Superior temporal gyrus (tissue), 1 donor: ENCODE data around the gene PHLDB2.

Source experiments
- DNase-seq: peaks from one replicate; pipeline ENCODE4 v3.0.0-alpha.2; 2016; ENCODE audit errors: extremely low spot score

The PHLDB2 gene

DNA sequence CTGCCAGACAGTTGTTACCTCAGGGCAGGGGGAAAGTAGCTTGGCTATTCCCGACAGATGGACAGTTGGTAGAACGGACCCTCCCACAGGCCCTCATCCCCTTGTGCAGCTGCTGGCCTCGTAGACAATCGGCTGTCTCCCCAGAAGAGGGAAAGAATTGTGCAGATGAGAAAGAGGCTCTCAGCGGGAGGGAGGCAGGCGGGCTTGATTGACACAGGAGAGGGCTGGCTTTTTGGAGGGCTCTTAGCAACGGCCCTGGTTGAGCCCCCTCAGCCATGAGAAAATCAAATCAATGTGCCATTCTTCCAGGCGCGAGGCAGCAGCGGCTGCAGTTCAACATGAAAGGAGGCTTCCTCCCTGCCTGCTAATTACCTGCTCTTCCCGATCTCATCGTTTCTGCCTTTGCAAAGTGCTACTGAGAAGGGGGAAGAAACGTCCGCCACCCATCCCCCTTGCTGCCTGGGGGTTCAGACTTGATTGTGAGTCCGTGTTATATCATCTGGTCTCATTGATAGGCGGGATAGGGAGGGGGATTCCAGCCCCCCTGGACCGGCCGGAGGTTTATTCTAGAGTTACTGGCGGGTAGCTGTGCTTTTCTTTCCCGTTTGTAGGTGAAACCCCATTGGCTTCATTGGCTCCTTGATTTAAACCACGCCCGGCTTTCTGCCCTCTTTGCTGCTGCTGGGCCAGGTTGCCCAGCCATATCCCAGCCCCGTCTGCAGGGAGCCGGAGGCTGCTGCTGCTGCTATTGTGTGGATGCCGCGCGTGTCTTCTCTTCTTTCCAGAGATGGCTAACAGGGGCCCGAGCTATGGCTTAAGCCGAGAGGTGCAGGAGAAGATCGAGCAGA is 139.8 kb downstream of the PHLDB2 start, which contains the start of gene TAGLN3:
TAGLN3 (plus strand) TSS at position 287 of the 848 bp plus-strand sequence; CDS start at position 788, 501 bp downstream.
- peak; percentile 65 for DNase-seq

DNA sequence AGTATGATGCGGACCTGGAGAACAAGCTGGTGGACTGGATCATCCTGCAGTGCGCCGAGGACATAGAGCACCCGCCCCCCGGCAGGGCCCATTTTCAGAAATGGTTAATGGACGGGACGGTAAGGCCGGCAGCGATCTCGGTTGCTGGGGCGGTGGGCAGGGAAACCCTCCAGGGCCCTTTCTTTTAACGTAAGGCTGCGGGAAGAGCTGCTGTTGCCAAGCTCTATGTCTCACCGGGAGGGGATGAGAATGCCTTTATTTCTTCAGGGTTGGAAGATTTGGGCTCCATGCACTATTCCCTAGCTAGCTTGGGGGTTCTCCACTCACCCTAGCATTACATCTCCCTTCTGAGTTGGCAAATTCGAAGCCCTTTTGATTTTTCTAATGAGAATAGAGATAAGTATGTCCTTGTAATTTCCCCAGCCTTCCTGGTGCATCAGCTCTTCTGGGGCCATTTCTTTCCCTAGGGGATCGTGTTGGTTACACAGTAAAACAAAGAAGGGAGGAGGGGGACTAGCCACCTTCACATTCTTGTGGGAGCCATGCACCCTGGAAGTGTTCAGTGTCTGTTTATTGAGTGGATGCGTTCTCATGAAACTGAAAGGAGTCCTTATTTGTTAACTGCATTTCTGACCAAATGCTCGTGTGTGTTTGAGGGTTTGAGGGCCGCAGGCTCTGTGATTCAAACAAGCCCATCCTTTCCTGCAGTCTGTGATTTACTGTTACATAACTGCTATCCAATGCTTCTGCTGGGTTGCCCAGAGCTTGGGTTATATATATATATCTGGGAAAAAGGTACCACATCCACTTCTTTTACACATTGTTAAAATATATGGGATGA is 140.6 kb downstream of the PHLDB2 start:
- peak; percentile 68 for DNase-seq

DNA sequence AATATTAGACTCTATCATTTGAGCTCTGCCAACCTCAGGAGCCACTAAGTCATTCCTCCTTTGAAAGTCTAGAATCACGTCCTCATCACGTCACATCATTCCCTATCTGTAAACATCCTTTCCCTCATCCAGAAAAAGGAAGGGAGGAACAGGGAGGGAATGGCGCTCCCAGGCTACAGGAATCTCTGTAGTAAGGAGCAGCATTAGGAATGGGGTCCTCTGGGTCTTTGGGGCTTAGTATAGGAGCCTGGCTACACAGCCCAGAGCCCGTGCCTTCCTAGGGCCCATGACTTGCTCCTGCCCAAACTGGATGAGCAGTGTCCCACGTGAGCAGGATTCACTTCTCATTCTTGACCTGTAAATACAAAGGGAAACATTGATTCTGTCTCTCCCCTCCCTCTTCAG is 141.3 kb downstream of the PHLDB2 start:
- no peak for DNase-seq

DNA sequence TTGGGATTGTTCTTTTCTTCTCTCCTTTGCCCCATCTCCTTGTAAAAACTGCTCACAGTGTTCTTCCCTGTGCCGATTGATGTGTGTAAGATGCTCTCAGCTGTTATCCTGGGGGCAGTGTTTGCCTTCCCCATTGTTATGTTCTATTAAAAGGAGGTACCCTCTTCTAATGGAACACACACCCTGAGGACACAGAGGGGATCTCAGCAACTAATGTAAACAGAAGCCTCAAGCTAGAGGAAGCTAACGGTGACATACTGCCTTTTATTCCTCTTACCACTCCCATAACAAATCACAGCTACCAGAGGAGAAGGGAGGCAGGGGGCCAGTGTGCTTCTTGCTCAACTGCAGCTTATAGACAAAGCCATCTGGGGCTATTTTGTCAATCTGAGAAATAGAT is 141.9 kb downstream of the PHLDB2 start:
- DNase-seq = no peak

DNA sequence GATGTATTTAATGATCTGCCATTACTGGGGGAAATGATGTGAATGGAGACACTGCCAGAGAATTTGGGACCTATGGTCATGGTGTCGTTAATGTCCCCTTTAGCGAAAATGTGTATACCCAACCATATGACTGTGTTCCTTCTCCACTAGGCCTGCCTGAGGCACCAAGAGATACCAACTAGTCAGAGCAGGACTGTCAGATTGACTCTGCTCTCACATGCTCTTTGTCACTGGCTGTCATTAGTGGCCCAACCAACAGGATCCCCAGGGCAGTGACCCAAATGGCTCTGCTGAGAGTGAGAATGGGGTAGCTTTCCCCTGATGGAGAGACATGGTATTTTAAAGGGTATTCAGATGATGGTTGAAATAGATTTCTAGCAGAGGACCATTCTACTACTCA is 142.5 kb downstream of the PHLDB2 start:
- DNase-seq = no peak

DNA sequence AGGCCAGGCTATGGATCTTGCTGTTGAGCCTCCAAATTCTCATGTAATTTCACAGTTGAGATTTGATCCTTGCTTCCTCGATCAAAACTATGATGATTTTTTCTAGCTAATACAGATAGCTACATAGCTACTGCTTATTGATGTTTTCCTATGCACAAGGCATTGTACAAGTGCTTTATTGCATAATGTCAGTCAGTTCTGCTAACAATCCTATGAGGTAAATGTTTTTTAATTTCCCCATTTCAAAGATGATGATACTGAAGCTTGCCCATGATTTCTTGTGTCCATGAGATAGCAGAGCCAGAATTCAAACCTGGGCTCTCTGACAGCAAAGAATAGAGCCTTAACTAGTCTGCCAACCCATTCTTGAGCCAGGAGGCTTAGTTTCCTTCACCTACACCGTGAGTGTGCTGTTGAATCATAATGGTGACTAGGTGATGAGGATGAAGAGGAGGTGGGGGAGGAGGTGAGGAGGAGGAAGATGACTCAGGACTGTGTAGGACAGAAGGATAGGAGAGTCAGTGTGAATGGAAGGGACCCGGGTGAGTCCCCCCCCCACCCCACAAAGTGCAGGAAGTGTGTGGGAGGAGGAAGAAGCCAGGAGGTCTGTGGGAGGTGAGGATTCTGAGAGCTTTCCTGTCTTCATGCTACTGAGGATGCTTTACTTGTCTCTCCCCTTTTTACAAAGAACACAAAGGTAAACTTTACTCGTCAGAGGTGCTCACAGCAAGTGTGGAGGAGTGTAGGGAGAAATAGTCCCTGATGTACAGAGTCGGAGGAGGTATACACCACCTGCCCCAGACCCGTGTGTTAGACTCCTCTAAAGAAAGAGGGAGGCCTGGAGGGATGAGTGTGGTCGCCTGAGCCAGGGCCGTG is 143.3 kb downstream of the PHLDB2 start:
- no peak for DNase-seq

DNA sequence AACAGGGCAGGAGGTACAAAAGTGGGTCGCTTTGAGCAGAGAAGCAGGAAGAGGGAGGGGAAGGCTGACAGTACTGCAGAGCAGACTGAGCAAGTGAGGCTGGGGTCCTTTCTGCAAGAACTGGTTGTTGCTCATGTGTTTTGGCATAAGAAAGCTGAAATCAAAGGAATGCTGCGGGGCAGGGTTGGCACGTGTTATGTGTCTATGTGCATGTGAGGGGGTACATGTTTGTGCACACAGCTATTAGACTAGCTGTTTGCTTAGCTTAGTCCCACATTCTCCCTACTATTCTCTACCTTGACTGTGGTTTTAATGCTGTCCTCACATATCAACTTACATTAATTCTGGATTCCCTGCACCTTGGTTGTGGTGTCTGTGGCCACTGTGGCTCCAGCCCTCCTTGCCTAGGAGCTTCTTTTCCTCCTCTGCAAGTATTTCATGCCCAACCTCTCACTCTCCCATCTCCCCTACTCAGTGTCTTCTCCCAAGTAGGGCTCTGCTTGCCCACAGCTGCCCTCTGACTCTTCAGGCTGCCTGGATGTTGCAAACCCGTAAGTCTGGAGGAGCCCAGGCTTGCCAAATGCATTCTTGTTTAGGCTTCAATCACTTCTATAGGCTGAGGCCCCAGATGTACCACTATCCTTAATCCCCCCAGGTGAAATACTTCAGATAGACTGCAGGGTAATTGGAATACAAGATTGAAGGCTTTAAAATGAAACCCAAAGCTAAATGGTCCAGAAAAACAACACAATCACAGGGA is 144.4 kb downstream of the PHLDB2 start:
- DNase-seq = no peak

- DNase-seq = no peak
Measured at GRCh38 chr3:112004187-112004586, 145.1 kb downstream of the PHLDB2 start.

- DNase-seq = no peak
Measured at GRCh38 chr3:112004669-112005068, 145.6 kb downstream of the PHLDB2 start.

DNA sequence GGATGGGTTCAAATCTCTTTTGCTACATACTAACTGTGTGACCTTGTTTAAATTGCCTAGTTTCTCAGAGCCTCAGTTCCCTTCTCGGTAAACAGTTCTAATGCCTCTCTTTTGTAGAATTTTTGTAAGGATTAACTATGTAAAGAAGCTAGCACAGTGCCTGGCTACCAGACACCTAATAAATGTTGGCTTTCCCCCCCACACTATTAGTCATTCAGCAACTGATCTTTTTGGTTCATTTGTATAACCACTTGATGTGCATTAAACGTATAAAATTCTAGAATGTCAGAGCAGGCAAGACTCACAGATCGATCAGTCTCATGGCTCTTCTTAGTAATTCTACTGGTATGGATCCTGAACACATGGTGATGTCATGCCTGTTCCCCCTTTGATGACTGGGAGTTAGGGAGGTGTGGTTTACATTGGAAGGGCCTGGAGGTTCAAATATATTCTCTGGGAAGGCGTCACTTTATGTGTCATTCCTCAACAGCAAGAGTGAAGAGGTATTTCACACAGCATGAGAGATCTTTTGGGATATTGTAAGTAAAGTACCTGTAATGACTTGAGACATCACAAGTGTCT is 146.1 kb downstream of the PHLDB2 start:
- DNase-seq = no peak

- no peak for DNase-seq
Measured at GRCh38 chr3:112007633-112008032, 148.6 kb downstream of the PHLDB2 start.

DNA sequence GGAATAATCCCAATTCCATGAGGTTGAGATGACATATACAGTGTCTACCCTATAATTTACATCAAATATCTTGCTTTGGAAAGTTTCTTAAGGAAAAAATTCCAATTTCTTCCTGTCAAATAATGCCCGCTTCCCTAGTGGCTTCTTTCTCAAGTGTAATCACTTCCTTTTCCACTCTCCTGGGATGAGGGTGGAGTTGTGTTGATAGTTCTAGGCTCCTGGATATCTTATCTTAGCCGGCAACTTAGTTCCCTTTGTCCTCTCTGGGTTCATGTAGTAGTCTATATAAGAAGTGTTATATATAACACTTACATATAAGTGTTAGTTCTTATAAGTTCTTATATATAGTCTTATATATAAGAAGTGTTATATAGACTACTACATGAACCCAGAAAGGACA is 150.6 kb downstream of the PHLDB2 start:
- no peak for DNase-seq

DNA sequence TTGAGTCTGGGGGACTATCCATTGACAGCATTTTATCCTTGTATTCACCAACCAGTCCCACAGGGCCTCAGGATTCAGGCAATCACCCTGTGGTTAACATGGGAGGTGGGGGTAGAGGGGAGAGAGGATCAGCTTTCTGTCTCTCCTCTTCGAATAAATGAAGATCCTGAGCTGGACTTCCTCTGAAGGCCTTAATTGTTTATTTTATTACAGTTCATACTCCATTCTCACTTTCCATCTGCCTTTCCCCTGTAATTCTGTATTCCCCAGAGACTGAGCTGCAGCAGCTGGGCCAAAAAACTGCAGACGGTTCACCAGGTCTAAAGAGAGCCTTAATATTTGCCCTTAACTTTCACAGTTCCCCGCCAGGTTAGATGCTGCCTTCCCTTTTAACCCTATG is 151.6 kb downstream of the PHLDB2 start:
- DNase-seq = no peak

GRCh38 chr3:112011376-112011940 is 152.4 kb downstream of the PHLDB2 start:
- no peak for DNase-seq

DNA sequence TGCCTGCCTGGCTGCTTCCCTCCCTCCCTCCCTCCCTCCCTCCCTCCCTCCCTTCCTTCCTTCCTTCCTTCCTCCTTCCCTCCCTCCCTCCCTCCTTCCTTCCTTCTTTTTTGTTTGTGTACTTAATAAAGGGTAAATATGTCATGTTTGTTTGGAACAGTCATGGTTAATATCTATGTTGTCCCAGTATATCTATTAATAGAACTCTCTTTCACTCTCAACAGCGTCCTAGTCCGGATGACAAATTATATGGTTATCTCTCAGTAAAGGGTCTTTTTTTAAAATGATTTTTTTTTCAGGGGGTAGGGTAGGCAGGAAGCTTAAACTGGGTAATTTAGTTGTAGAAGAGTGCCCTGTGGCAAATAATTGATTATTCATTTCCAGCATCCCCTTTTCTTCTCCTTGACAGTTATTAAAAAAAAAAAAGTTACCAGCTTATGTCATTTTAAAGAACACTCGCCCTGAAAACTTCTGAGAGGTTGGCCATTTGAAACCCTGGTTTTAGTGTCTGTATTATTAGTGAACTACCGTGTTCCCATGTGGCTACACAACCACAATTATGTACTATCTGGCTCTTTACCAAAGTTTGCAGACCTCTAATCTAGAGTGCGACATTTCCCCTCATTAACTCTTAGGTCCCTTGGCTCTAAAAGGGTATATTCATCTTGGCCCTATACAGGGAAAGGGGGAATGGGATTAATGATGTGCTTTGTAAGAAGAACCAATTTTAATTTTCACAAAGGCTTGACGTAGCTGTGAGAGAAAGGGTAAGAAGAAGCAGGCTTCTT is 153.3 kb downstream of the PHLDB2 start:
- no peak for DNase-seq

DNA sequence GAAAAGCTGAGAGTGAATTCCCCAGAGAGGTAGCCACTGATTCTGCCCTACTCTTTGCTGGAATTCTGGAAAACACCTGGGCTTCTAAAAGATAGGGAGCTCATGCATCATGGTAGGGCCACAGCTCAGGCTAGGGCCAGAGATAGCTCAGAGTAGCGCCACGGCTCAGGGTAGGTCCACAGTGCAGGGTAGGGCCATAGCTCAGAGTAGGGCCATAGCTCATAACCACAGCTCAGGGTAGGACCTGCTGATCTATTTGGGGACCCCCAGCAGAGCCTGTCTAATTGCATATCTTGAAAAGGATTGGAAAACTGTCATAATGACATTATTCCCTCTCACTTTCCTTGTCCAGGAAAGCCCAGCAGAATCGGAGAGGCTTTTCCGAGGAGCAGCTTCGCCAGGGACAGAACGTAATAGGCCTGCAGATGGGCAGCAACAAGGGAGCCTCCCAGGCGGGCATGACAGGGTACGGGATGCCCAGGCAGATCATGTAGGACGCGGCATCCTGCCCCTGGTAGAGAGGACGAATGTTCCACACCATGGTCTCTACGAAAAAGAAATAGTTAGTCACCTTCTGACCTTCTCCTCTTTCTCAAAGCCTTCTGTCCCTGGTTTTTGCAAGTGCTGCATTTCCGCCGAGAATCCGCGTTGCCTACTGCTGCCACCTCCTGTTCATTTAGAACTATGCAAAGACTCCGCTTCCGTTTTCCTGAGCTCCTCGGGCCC is 154.2 kb downstream of the PHLDB2 start:
- DNase-seq = peak; percentile 84

GRCh38 chr3:112013784-112014143 is 154.7 kb downstream of the PHLDB2 start:
- no peak for DNase-seq

- DNase-seq = no peak
Measured at GRCh38 chr3:112017091-112017490, 158.0 kb downstream of the PHLDB2 start.

DNA sequence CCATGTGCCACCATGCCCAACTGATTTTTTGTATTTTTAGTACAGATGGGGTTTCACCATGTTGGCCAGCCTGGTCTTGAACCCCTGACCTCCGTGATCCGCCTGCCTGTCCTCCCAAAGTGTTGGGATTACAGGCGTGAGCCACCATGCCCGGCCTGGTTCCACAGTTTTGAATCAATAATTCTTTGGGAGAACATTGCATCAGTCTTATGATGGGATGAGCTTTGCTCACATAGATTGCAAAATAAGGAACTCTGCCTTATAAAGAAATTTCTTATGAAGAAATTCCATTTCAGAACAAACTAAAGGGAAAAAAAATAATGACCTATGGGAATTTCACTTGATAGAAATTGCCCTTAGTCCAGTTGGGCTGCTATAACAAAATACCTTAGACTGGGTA is 159.6 kb downstream of the PHLDB2 start:
- DNase-seq = no peak
